Renal cortex interstitium (tissue), 11 donors: ENCODE results near the gene CNRIP1. TPM values are rescaled to one million over a fixed set of nuclear protein-coding genes. Genes with fewer than 3 reads are reported as not detected.
"Not testable (repeated sequence)": the region's sequence is repeated elsewhere in the genome, so short reads cannot be mapped to it uniquely, and the experiment has no call there.

Experiments used
- DNase-seq, 11 donors: peaks; one replicate each; pipeline ENCODE4 v3.0.0-alpha.2; 2013; ENCODE audit warnings: low read depth in 9 of 11, low spot score in 4 of 11; ENCODE audit errors: extremely low read depth in 1 of 11
- polyA plus RNA-seq, 3 donors: library from polyadenylated mRNA; unstranded; fragments of 120-200 nt; gene quantifications; one replicate each; pipeline ENCODE4 v1.2.1, GENCODE V29; 2013; ENCODE audit not compliant: insufficient read length in 3 of 3

CNRIP1 gene
- polyA plus RNA-seq, 3 donors, result 19.0 to 23.2 (median 23.0) TPM

DNA sequence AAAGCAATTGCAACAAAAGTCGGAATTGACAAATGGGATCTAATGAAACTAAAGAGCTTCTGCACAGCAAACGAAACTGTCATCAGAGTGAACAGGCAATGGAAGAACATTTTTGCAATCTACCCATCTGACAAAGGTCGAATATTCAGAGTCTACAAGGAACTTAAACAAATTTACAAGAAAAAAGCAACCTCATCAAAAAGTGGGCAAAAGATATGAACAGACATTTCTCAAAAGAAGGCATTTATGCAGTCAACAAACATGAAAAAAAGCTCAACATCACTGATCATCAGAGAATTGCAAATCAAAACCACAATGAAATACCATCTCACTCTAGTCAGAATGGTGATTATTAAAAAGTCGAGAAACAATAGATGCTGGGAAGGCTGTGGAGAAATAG is 29.3 kb upstream of the CNRIP1 start:
- DNase-seq, result not testable (repeated sequence)

DNA sequence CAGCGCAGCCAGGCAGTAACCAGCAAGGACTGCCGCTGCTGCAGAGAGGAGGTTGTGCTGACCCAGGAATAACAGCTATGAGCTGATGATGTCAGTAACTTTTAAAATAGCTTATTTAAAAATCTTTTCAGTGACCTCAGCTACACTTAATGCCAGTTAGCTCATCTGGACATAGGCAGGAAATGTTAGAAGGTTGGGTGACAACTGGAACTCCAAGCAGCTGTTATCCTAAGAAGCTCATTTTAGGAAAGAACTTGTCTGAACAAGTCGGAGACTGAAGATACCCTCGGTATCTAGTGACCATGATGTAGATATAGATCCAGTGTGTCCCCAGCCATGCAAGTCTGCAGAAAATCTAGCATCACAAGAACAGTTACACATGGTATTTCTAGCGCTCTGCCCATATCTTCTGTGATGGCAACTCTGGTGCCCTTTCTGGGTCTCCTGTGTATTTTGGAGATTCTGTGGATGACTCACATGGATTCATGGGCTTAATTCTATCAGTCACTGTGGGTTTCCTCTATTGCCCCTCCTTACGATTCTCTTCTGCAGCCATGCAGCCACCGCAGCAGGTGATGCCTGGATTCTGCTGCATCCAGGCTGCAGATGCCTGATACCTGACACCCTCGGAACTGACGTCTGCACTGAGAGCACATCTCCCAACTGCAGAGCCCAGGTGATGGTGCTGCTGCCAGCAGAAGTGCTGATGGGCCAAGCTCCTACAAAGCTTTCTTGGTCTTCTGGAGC is 25.6 kb upstream of the CNRIP1 start:
- DNase-seq, result no peak

DNA sequence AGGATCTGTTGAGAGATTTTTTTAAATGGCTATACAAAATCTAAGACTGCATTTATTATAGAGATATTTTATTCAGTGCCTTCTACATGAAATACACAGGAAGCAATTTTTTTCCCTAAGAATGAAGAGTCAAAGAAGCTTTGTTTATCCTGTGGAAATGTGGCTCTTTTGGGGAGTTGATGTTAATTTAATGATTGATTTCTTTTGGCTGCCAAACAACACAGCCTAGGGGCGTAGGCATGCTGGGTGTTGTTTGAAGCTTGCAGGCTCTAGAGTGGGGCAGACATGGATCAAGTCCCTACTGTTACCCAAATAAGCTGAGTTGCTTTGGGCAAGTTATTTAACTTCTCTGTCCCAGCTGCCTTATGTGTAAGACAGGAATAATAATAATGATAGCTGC is 24.3 kb upstream of the CNRIP1 start:
- DNase-seq, result no peak

DNA sequence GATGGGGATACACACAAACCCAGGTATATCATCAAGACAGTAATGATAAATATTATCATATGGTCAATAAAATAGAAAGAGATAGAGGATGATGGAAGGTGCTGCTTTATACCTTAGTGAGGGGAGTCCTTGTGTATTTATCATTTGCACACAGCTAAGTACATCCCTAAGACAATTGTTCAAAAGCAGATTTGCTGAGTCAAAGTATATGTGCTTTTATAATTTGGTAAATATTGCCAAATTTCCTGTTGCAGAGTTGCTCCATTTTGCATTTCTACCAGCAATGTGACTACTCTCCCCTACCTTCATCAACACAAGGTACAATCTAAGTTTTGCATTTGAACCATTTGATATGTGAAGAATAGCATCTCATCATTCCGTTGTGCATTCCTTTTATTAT is 22.7 kb upstream of the CNRIP1 start:
- DNase-seq, result no peak

DNA sequence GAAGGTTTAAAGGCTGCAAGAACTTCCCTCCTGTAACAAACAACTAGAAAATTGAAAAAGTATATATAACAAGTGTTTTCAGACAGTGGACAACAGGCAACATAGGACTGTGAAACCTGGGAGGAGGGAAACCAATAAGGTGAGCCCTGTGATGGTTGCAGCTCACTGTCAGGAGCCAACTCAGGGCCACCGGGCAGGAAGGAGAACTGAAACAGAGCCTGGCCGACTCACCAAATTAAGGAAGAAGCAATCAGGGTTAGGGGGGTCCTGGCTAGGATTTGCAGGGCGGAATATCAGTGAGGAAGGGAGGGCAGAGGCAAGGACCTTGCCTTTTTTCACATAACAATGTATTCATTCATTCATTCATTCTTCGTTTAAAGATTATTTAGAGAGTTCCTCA is 21.8 kb upstream of the CNRIP1 start:
- DNase-seq, result no peak

DNA sequence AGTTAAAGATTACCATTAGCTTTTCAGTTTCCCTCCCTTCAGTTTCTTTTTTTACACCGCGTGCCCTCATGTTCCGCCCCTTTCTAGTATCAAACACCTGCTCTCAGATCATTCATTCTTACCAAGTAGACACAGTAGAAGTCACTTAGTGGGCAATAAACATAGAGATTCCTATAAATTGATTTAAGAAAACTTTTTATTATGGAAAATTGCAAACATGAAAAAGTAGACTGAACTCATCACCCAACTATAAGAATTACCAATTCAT is 21.2 kb upstream of the CNRIP1 start:
- no peak for DNase-seq

DNA sequence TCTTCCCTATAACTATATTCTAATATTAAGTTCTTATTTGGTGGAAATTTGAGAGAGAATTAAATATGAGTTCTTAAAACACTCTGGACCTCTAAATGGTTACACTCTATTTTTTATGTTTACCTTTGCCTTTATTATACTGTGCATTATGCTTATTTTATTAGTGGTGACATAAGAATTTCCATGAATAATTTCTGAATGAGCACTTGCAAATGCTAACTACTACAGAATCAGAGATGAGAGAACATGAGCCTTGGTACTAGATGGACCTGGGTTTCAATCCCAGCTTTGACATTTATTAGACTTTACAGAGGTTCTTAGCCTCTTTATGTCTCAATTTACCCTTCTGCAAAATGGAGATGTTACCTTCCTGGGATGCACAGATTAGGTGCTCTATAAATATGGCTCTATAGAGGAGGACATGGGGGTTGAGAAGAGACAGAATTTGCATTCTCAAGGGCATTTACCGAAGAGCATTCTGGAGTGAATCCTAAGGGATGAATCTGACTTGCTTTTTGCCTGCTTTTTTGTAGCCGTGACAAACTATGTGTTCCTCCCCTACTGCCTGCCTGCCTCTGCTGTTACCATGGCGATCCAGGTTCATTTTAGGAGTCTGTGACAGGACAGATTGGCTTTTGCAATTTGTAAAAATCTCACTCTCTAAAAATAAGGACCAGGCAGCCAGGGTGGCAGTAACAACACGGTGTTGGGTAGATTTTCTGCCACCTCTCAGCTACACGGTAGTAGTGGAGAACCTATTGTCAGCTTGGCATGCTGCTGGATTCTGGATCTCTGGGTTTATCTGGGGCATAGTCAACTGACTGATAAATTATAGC is 20.7 kb upstream of the CNRIP1 start:
- DNase-seq, result no peak

DNA sequence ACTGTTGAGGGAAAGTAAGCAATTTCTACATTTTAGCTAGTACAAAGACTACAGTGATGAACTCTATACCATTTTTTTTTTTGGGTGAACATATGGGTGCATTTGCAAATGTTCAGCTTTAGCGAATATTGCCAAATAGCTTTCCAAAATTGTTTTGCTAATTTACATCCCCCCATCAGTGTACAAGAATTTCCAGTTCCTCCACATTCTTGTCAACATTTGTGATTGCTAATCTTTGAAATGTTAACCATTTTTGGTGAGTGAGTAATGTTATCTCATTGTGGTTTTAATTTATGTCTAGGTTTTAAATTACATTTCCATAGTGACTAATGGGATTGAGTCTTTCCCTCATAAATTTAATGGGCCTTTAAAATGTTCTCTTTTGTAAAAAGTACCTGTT is 16.4 kb upstream of the CNRIP1 start:
- no peak for DNase-seq

DNA sequence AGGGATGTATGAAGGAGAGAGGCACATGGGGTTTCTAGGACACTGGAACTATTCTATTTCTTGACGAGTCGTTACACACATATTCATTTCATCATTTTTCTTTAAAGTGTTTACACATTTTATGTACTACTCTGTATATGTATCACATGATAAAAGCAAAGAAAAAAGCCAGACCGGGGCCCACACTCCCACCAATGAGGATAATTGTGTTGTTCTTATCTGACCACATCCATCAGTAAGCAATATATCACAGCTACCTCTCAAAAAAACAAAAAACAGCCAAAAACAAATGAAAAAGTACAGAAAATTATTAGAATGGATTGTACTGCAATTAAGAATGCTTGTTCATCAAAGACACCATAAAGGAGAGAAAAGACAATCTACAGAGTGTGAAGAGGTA is 14.2 kb upstream of the CNRIP1 start:
- no peak for DNase-seq

DNA sequence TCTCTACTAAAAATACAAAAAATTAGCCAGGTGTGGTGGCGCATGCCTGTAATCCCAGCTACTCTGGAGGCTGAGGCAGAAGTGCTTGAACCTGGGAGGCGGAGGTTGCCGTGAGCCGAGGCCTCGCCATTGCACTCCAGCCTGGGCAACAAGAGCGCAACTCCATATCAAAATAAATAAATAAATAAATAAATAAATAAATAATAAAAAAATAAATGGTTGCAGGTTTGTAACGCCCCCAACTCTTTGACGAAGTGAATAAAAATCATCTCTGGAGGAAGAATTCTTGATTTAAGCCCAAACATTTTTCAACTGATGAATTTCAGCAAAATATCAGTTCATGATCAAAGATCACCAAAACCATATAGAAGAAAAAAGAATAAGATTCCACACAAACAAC is 13.3 kb upstream of the CNRIP1 start:
- no peak for DNase-seq

DNA sequence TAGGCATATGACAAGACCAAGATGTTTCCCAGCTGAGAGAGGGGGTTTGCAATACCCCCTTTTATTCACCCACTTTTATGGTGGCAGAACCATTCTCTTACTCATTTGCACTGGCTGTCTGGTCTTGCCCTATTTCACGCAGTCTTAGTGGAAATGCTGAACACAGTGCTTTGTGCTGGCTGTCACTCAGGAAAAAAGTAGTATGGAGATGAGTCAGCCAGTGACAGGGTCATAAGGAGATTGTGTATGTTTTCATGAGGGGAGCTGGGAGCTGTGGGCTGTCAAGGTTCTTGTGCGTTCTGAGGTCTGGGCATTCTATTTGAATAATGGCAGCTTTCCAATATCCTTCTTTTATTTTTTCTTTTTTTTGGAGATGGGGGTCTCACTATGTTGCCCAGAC is 10.9 kb upstream of the CNRIP1 start:
- no peak for DNase-seq

DNA sequence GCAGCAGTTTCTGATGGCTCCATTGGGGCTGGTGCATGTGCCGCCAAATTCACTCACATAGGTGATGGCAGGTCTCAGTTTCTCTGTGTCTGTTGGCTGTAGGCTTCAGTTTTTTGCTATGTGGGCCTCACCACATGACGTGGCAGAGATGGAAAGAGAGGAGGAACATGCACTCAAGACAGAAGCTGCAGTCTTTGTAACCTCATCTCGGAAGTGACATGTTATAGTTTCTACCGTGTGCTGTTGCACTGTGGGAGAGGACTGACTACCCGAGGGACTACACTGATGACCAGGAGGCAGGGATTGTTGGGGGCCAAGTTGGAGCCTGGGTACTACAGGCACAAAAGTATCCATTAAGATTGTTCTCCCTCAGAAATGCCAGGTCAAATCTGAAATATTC is 9.2 kb upstream of the CNRIP1 start:
- no peak for DNase-seq

DNA sequence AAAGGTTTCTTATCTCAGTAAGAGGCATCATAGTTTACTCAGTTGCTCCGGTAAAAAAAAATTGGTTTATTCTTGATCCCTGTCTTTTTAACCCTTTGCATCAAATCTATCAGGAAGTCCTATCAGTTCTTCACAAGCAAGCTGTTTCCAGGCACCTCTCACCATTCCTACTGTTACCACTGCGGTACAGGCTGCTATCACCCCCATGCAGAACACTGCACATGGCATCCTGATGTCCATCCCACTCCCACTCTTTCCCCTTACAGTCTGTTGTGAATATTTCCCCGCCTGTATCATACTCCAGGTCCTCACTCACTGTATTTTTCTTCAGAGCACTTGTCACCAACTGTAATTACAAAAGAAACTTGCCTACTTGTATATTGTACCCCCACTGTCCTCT is 5.3 kb upstream of the CNRIP1 start:
- no peak for DNase-seq

DNA sequence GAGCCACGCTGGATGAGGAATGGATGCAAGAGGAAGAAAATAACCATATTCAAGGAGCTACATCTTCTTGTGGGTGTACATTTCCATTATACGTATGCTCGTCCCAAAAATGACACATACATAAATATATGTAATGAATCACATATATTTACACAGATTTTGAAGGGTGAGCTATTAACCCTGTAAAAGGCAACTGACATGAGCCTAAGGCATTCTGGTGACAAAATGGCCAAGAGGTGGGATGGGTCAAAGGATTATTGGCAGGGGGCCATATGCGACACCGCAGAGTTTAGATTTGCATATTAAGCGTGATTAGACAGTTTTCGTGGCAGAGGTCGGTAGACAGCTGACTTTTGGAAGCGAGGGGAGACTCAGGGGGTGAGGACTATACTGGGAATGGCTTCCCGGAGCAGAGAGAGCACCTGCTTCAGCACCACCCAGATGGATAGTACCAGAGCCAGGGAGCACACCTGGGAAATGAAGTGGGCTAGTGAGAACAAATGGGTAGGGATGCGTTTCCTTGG is 431 bp upstream of the CNRIP1 start:
- peak in 8 of 11 donors; percentile 16 to 54 (median 38) for DNase-seq

DNA sequence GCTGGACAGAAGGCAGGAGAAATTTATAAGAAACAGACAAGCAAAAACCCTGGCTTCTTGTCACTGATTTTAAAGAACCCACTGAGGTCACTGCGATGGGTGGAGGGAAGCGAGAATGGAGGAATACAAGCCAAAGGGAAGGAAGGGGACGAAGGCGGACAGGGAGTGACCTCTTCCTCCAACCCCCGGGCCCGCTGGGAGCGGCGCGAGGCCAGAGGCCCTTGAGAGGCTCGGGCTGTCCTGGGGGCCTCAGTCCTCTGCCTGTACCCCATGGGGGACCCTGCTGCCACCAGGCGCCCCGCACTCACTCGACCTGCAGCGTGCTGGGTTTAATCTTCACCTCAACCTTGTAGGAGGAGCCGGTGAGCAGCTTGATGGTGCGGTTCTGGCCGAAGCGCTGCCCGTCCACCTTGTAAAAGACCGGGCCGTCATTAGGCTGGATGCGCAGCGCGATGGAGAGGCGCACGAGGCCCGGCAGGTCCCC is 793 bp downstream of the CNRIP1 start:
- peak in 3 of 11 donors; percentile 4 to 13 (median 8) for DNase-seq

DNA sequence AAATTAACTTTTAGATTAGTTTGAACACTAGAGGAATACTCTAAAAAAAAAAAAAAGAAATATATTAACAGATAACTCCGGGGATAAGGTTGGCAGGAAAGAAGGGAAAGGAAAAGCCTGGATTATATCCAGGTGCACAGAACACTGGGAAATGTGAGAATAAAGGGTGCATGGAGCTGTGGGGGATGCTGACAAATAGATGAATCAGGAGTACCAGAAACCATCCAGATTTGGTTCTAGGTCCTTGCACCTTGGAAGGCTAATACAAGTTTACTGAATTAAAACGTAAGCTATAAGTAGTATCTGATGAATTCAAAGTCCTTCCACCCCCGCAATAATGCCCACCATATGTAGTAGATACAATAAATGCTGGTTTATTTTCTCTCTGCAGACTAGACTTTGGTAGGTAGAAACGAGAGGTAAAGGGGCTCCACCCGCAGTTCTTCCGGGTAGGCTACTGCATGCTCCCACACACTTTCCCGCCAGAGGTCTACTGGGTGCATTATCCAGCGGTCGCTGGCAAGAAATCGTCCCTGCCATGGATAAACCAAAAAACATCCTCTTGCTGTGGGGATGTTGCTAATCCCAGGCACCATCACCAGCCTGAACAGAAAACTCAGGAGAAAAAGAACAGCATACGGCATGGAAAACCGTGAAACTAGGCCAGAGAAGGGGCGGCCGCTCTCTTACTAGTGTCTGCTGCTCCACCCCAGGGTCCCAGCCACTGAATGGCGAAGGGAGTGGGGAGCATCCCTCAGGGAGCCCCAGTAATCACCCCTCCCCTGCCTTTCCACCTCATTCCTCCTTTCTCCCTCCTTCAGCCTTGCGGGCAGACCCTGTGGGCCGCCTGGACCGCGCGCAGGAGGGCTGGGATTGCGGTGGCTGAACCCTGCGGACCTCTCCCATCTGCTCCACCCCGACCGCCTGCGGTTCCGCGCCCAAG is 1.5 kb downstream of the CNRIP1 start:
- DNase-seq, result peak in 3 of 11 donors; percentile 3 to 7 (median 4)

DNA sequence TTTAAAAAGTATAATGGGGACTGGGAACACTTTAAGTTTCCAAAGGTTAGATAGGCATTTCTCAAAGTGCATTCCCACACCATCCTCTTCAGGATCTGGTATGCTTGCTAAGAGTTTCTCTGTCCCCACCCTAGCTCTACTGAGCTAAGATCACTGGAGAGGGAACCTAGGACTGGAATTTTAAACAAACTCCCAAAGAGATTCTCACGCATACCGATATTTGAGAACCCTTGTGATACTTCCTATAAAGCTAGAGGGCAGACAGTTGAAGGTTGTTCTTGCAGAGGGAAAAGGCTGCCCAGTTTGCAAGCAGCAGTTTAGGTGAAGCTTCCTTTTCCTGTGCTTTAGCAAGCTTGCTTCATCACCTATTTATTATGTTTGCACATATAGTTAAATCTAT is 3.6 kb downstream of the CNRIP1 start:
- no peak for DNase-seq

DNA sequence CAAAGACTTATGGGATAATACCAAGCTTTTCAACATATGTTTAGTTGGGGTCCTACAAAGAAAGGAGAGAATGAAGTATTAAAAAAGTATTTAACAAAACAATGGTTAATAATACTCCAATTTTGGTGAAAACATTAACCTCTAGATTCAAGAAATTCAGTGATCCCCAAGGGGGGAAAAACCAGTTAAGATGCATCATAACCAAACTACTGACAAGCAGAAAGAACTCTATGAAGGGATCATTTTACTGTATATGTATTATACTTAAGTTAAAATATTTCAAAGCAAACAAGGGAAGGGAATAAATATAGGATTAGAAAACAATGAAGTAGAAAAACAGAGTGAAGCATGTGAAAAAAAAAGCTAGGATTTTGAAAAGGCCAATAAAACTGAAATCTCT is 8.7 kb downstream of the CNRIP1 start:
- DNase-seq, result no peak

DNA sequence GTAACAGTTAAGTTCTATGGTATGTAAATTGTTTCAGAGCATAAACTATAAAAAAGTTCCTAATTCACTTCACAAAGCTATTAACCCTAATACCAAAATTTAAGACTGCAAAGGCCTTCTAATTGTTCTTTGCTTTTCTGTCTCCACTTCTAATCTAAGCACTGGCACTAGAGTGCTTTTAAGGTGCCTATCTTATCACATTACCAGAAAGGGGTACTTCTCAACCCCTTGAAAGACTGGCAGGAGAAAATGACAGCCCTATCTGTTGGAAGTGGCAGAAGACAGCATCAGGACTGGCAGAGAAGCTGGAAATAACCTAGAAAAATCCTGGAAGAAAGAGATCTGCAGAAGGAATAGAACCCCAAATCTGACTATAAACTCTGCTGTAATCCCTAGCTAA is 10.3 kb downstream of the CNRIP1 start:
- no peak for DNase-seq
